ENCODE results near the gene MAML2. TPM values are rescaled to one million over a fixed set of nuclear protein-coding genes. Genes with fewer than 3 reads are reported as not detected.

Gene MAML2
- total RNA-seq, 4 donors from 2014 or later: 4.7 to 21.7 (median 7.3) TPM

GRCh38 chr11:96154802-96155520 lies 188.0 kb downstream of the MAML2 start:
- Histone ChIP-seq H3K36me3 (no peaks in the 10 kb centered on the region), H3K9me3 (no peaks in the 10 kb centered on the region), H3K27me3 (no peaks in the 10 kb centered on the region), H3K4me3 (no peak overlapping the region), H3K4me1 (peaks cover 29 to 53% (median 32%) of the 10 kb centered on the region in 3 donors), H3K27ac (peak overlapping the region; percentile 28 to 83 (median 71))
- 71 to 77% methylated on average over 7 of the region's 7 CpGs for WGBS, 2 donors
- no peak for DNase-seq
- intact Hi-C loops (cut with DNase I): no loop called here
- TF ChIP-seq, protein P1, sequence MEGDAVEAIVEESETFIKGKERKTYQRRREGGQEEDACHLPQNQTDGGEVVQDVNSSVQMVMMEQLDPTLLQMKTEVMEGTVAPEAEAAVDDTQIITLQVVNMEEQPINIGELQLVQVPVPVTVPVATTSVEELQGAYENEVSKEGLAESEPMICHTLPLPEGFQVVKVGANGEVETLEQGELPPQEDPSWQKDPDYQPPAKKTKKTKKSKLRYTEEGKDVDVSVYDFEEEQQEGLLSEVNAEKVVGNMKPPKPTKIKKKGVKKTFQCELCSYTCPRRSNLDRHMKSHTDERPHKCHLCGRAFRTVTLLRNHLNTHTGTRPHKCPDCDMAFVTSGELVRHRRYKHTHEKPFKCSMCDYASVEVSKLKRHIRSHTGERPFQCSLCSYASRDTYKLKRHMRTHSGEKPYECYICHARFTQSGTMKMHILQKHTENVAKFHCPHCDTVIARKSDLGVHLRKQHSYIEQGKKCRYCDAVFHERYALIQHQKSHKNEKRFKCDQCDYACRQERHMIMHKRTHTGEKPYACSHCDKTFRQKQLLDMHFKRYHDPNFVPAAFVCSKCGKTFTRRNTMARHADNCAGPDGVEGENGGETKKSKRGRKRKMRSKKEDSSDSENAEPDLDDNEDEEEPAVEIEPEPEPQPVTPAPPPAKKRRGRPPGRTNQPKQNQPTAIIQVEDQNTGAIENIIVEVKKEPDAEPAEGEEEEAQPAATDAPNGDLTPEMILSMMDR (IDR thresholded peaks at IDR 0.05): no peak
- no peak for TF ChIP-seq POLR2A (IDR thresholded peaks at IDR 0.05)

GRCh38 chr11:96152623-96153022 lies 190.4 kb downstream of the MAML2 start:
- no peaks in the 10 kb centered on the region for H3K9me3 ChIP-seq
- no peak for DNase-seq
- H3K27ac ChIP-seq: no peak overlapping the region
- no peak for TF ChIP-seq POLR2A (IDR thresholded peaks at IDR 0.05)
- TF ChIP-seq, protein P1 (IDR thresholded peaks at IDR 0.05): no peak
- no peaks in the 10 kb centered on the region for H3K27me3 ChIP-seq
- WGBS, 2 donors: 47 to 50% methylated on average over 1 of the region's 1 CpG
- H3K36me3 ChIP-seq: no peaks in the 10 kb centered on the region
- no peak overlapping the region for H3K4me3 ChIP-seq
- intact Hi-C loops (cut with DNase I): no loop called here
- peaks cover 29 to 53% (median 32%) of the 10 kb centered on the region in 3 donors for H3K4me1 ChIP-seq

GRCh38 chr11:96151501-96151900 lies 191.5 kb downstream of the MAML2 start:
- TF ChIP-seq POLR2A (IDR thresholded peaks at IDR 0.05): no peak
- TF ChIP-seq, protein P1 (IDR thresholded peaks at IDR 0.05): no peak
- Histone ChIP-seq H3K27ac (no peak overlapping the region), H3K36me3 (no peaks in the 10 kb centered on the region), H3K4me1 (peaks cover 23 to 48% (median 24%) of the 10 kb centered on the region in 3 donors), H3K9me3 (no peaks in the 10 kb centered on the region), H3K4me3 (no peak overlapping the region), H3K27me3 (no peaks in the 10 kb centered on the region)
- 82 to 84% methylated on average over 3 of the region's 3 CpGs for WGBS, 2 donors
- no peak for DNase-seq
- intact Hi-C loops (cut with DNase I): no loop called here

DNA sequence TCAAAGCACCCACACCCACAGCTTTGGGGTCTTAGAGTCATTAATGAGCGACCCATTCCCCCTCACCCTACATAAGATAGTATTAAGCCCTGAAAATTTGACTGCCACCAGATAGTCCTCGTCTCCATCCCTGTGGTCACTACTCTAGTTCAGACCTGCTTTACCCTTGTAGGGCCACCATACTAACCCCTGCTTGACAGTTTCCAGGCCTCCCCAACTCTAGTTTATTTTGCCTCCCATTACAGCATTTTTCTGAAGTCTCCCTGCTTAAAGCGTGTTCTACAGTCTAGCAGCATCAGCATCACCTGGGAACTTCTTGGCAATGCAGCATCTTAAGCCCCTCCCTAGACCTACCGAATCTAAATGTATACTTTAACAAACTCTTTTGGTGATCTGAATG lies 192.4 kb downstream of the MAML2 start:
- Histone ChIP-seq H3K4me1 (peaks cover 14 to 40% (median 15%) of the 10 kb centered on the region in 3 donors), H3K9me3 (no peaks in the 10 kb centered on the region), H3K27me3 (no peaks in the 10 kb centered on the region), H3K36me3 (no peaks in the 10 kb centered on the region), H3K4me3 (no peak overlapping the region), H3K27ac (no peak overlapping the region)
- TF ChIP-seq, protein P1 (IDR thresholded peaks at IDR 0.05): no peak
- no peak for TF ChIP-seq POLR2A (IDR thresholded peaks at IDR 0.05)
- no peak for DNase-seq
- intact Hi-C loops (cut with DNase I): no loop called here
- WGBS, 2 donors: 67 to 84% methylated on average over 4 of the region's 4 CpGs

- Histone ChIP-seq H3K4me3 (no peak overlapping the region), H3K4me1 (peaks cover 9 to 40% (median 10%) of the 10 kb centered on the region in 3 donors), H3K27ac (no peak overlapping the region), H3K9me3 (no peaks in the 10 kb centered on the region), H3K27me3 (no peaks in the 10 kb centered on the region), H3K36me3 (no peaks in the 10 kb centered on the region)
- intact Hi-C loops (cut with DNase I): no loop called here
- no peak for DNase-seq
- 70 to 73% methylated on average over 7 of the region's 7 CpGs for WGBS, 2 donors
- TF ChIP-seq, protein P1 (IDR thresholded peaks at IDR 0.05): no peak
- no peak for TF ChIP-seq POLR2A (IDR thresholded peaks at IDR 0.05)
Measured at GRCh38 chr11:96149743-96150555, 193.0 kb downstream of the MAML2 start.

All from esophagus squamous epithelium (tissue), 5 donors.